Endothelial cell (in vitro differentiated cells): ENCODE data around the gene TMEM201. TPM values are rescaled to one million over a fixed set of nuclear protein-coding genes. Genes with fewer than 3 reads are reported as not detected.
A peak's percentile ranks its signal among the peaks of the same experiment; 100 is the strongest.
"Not testable (repeated sequence)": the region's sequence is repeated elsewhere in the genome, so short reads cannot be mapped to it uniquely, and the experiment has no call there.

Experiments
- DNase-seq: peaks from one replicate; pipeline ENCODE4 v3.0.0; 2021; ENCODE audit warnings: low spot score
- H3K27ac Mint-ChIP-seq: one replicate; pipeline ENCODE4 v1.8.0; 2021; ENCODE audit warnings: mixed read lengths, inconsistent platforms; ENCODE audit not compliant: unreplicated experiment
- H3K27me3 Mint-ChIP-seq: one replicate; pipeline ENCODE4 v1.8.0; 2021; ENCODE audit warnings: mild to moderate bottlenecking, moderate library complexity, mixed read lengths, inconsistent platforms; ENCODE audit not compliant: unreplicated experiment
- H3K36me3 Mint-ChIP-seq: one replicate; pipeline ENCODE4 v1.8.0; 2021; ENCODE audit warnings: mild to moderate bottlenecking, low read depth, mixed read lengths, inconsistent platforms; ENCODE audit not compliant: unreplicated experiment
- H3K4me1 Mint-ChIP-seq: one replicate; pipeline ENCODE4 v1.8.0; 2021; ENCODE audit warnings: mild to moderate bottlenecking, mixed read lengths, inconsistent platforms; ENCODE audit not compliant: unreplicated experiment
- H3K4me3 Mint-ChIP-seq: one replicate; pipeline ENCODE4 v1.8.0; 2021; ENCODE audit warnings: mild to moderate bottlenecking, mixed read lengths, inconsistent platforms; ENCODE audit not compliant: unreplicated experiment
- H3K9me3 Mint-ChIP-seq: one replicate; pipeline ENCODE4 v1.8.0; 2021; ENCODE audit warnings: mixed read lengths, inconsistent platforms; ENCODE audit not compliant: unreplicated experiment
- CTCF ChIP-seq: fragments of 200-600 bp; sonication (generic); IDR thresholded peaks from one replicate; pipeline ENCODE4 v1.5.0; 2021; ENCODE audit warnings: antibody characterized with exemption; ENCODE audit not compliant: unreplicated experiment
- total RNA-seq: library from RNA; stranded (reverse); fragmentation: NEBNext Ultra II Directional; extraction: Animal tissue kit (Norgen Biotek cat#: 25700); gene quantifications from one replicate; pipeline ENCODE4 v1.2.1, GENCODE V29; 2021; ENCODE audit not compliant: unreplicated experiment

Gene TMEM201
- total RNA-seq, 1 donor from 2014 or later = 19.1 TPM

- H3K4me3 Mint-ChIP-seq = no peak overlapping the region
- H3K4me1 Mint-ChIP-seq = peaks cover 12% of the 10 kb centered on the region
- H3K27ac Mint-ChIP-seq = no peak overlapping the region
- no peak for TF ChIP-seq CTCF
- H3K27me3 Mint-ChIP-seq = peaks cover 4% of the 10 kb centered on the region
- DNase-seq = no peak
- no peaks in the 10 kb centered on the region for H3K9me3 Mint-ChIP-seq
- peaks cover 9% of the 10 kb centered on the region for H3K36me3 Mint-ChIP-seq
Observed at GRCh38 chr1:9561429-9561828, 27.3 kb upstream of the TMEM201 start.

GRCh38 chr1:9569267-9569666, 19.4 kb upstream of the TMEM201 start:
- Mint-ChIP-seq H3K4me1 (no peaks in the 10 kb centered on the region), H3K27ac (no peak overlapping the region), H3K27me3 (no peaks in the 10 kb centered on the region), H3K36me3 (no peaks in the 10 kb centered on the region), H3K9me3 (no peaks in the 10 kb centered on the region), H3K4me3 (no peak overlapping the region)
- TF ChIP-seq CTCF = no peak
- DNase-seq = no peak

- not testable (repeated sequence) for H3K27ac Mint-ChIP-seq, H3K9me3 Mint-ChIP-seq, H3K36me3 Mint-ChIP-seq, H3K4me3 Mint-ChIP-seq, H3K27me3 Mint-ChIP-seq, H3K4me1 Mint-ChIP-seq, DNase-seq
Observed at GRCh38 chr1:9570886-9571529, 17.7 kb upstream of the TMEM201 start.

GRCh38 chr1:9573723-9574122, 15.0 kb upstream of the TMEM201 start:
- Mint-ChIP-seq H3K9me3 (no peaks in the 10 kb centered on the region), H3K36me3 (peaks cover 10% of the 10 kb centered on the region), H3K4me3 (no peak overlapping the region), H3K27ac (no peak overlapping the region), H3K4me1 (no peaks in the 10 kb centered on the region), H3K27me3 (no peaks in the 10 kb centered on the region)
- peak; percentile 35 for TF ChIP-seq CTCF
- no peak for DNase-seq

GRCh38 chr1:9575486-9575885, 13.2 kb upstream of the TMEM201 start:
- H3K4me3 Mint-ChIP-seq = no peak overlapping the region
- no peak for DNase-seq
- no peak overlapping the region for H3K27ac Mint-ChIP-seq
- H3K9me3 Mint-ChIP-seq = no peaks in the 10 kb centered on the region
- no peak for TF ChIP-seq CTCF
- H3K27me3 Mint-ChIP-seq = no peaks in the 10 kb centered on the region
- H3K4me1 Mint-ChIP-seq = no peaks in the 10 kb centered on the region
- H3K36me3 Mint-ChIP-seq = peaks cover 12% of the 10 kb centered on the region
